Panc1 (cell line): ENCODE measurements around the gene POLR3A.

Experiments
- REST ChIP-seq, 2 experiments: IDR thresholded peaks; 2 replicates each; pipeline ENCODE4 v1.6.1; 2011 to 2012; ENCODE audit warnings: low read depth in 2 of 2, control low read depth in 1 of 2, low read length in 1 of 2, mild to moderate bottlenecking in 1 of 2, moderate library complexity in 1 of 2; ENCODE audit not compliant: insufficient read depth in 1 of 2
- TCF7L2 ChIP-seq: IDR thresholded peaks from 2 replicates; pipeline ENCODE4 v1.6.1; 2011; ENCODE audit warnings: mild to moderate bottlenecking, low read depth, low read length, inconsistent platforms
- TF ChIP-seq, protein P1 (sequence below): fragments of 450-650 bp; IDR thresholded peaks from 2 replicates; pipeline ENCODE4 v1.5.1; 2017; ENCODE audit warnings: mild to moderate bottlenecking

GRCh38 chr10:78021201-78021600 is 8.1 kb downstream of the POLR3A start:
- TF ChIP-seq, protein P1, sequence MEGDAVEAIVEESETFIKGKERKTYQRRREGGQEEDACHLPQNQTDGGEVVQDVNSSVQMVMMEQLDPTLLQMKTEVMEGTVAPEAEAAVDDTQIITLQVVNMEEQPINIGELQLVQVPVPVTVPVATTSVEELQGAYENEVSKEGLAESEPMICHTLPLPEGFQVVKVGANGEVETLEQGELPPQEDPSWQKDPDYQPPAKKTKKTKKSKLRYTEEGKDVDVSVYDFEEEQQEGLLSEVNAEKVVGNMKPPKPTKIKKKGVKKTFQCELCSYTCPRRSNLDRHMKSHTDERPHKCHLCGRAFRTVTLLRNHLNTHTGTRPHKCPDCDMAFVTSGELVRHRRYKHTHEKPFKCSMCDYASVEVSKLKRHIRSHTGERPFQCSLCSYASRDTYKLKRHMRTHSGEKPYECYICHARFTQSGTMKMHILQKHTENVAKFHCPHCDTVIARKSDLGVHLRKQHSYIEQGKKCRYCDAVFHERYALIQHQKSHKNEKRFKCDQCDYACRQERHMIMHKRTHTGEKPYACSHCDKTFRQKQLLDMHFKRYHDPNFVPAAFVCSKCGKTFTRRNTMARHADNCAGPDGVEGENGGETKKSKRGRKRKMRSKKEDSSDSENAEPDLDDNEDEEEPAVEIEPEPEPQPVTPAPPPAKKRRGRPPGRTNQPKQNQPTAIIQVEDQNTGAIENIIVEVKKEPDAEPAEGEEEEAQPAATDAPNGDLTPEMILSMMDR: no peak
- TF ChIP-seq TCF7L2 (no peak), REST (IDR thresholded peaks at IDR 0.05; ENCODE audit: insufficient read depth in 1 of 2, low read depth in 2 of 2, low read length in 1 of 2) (no peak)
